Measurements from ENCODE around the gene C16orf74. TPM values are rescaled to one million over a fixed set of nuclear protein-coding genes. Genes with fewer than 3 reads are reported as not detected.

The C16orf74 gene
- total and polyA plus RNA-seq, 2 experiments from 2014 or later = 3.8 to 7.0 TPM

- Histone ChIP-seq H3K9me3 (ENCODE audit: low read depth) (no peaks in the 10 kb centered on the region), H3K4me2 (ENCODE audit: unreplicated experiment) (no peak overlapping the region), H3K9ac (no peak overlapping the region), H3K27ac (no peak overlapping the region), H3K36me3 (ENCODE audit: low read depth) (peaks cover 31% of the 10 kb centered on the region), H3K4me1 (ENCODE audit: insufficient read depth) (0 out of 2 replicates have a peak, but pooled peaks cover 3% of the 10 kb centered on the region), H3F3A (ENCODE audit: insufficient read depth) (no peaks in the 10 kb centered on the region), H2AFZ (no peak overlapping the region), H3K27me3 (replicated peaks; ENCODE audit: insufficient read depth) (no peaks in the 10 kb centered on the region), H3K79me2 (ENCODE audit: insufficient read depth) (peaks cover 42% of the 10 kb centered on the region), H4K20me1 (ENCODE audit: insufficient read depth) (no peaks in the 10 kb centered on the region; the same call in 1 of the 2 replicates), H3K4me3 (no peak overlapping the region), H3K9me2 (ENCODE audit: insufficient read depth) (no peaks in the 10 kb centered on the region)
- TF ChIP-seq EZH2phosphoT487 (IDR thresholded peaks at IDR 0.05; ENCODE audit: insufficient read depth, low read depth) (no peak), EZH2 (IDR thresholded peaks at IDR 0.05; ENCODE audit: insufficient read depth, poor library complexity, severe bottlenecking) (no peak)
- WGBS, 2 experiments (ENCODE audit: low coverage in 1 of 2, low lambda C conversion rate in 2 of 2, missing lambda C conversion rate in 2 of 2) = 61 to 70% methylated on average over 16 of the region's 16 CpGs
- in situ Hi-C loops (cut with MboI) = no loop called here
- DNase-seq = peak; percentile 65
Observed at GRCh38 chr16:85781695-85782370, 30.9 kb upstream of the C16orf74 start.

- DNase-seq = no peak
- no peaks in the 10 kb centered on the region for H3F3A ChIP-seq (ENCODE audit: insufficient read depth)
- H3K9ac ChIP-seq = no peak overlapping the region
- peaks cover 35% of the 10 kb centered on the region for H3K79me2 ChIP-seq (ENCODE audit: insufficient read depth)
- no peaks in the 10 kb centered on the region for H4K20me1 ChIP-seq (ENCODE audit: insufficient read depth)
- H3K9me3 ChIP-seq (ENCODE audit: low read depth) = no peaks in the 10 kb centered on the region
- no peak overlapping the region for H3K4me2 ChIP-seq (ENCODE audit: unreplicated experiment)
- H3K27me3 ChIP-seq (replicated peaks; ENCODE audit: insufficient read depth) = no peaks in the 10 kb centered on the region
- H3K36me3 ChIP-seq (ENCODE audit: low read depth) = peaks cover 29% of the 10 kb centered on the region
- H2AFZ ChIP-seq = no peak overlapping the region
- H3K4me1 ChIP-seq (ENCODE audit: insufficient read depth) = 0 out of 2 replicates have a peak, but pooled peaks cover 3% of the 10 kb centered on the region
- H3K4me3 ChIP-seq = no peak overlapping the region
- H3K9me2 ChIP-seq (ENCODE audit: insufficient read depth) = no peaks in the 10 kb centered on the region
- WGBS, 2 experiments (ENCODE audit: low coverage in 1 of 2, low lambda C conversion rate in 2 of 2, missing lambda C conversion rate in 2 of 2) = 86 to 87% methylated on average over 10 of the region's 10 CpGs
- TF ChIP-seq EZH2phosphoT487 (IDR thresholded peaks at IDR 0.05; ENCODE audit: insufficient read depth, low read depth) (no peak), EZH2 (IDR thresholded peaks at IDR 0.05; ENCODE audit: insufficient read depth, poor library complexity, severe bottlenecking) (no peak)
- no peak overlapping the region for H3K27ac ChIP-seq
- in situ Hi-C loops (cut with MboI) = no loop called here
Observed at GRCh38 chr16:85781156-85781555, 30.3 kb upstream of the C16orf74 start.

- Histone ChIP-seq H3K9me3 (ENCODE audit: low read depth) (no peaks in the 10 kb centered on the region), H3K4me2 (ENCODE audit: unreplicated experiment) (no peak overlapping the region), H3K36me3 (ENCODE audit: low read depth) (peaks cover 26% of the 10 kb centered on the region), H3K27ac (no peak overlapping the region), H3K4me3 (no peak overlapping the region), H3K9me2 (ENCODE audit: insufficient read depth) (no peaks in the 10 kb centered on the region), H2AFZ (no peak overlapping the region), H3K27me3 (replicated peaks; ENCODE audit: insufficient read depth) (no peaks in the 10 kb centered on the region), H4K20me1 (ENCODE audit: insufficient read depth) (no peaks in the 10 kb centered on the region), H3K79me2 (ENCODE audit: insufficient read depth) (peaks cover 28% of the 10 kb centered on the region), H3K9ac (no peak overlapping the region), H3F3A (ENCODE audit: insufficient read depth) (no peaks in the 10 kb centered on the region), H3K4me1 (ENCODE audit: insufficient read depth) (0 out of 2 replicates have a peak, but pooled peaks cover 3% of the 10 kb centered on the region)
- no peak for TF ChIP-seq EZH2phosphoT487 (IDR thresholded peaks at IDR 0.05; ENCODE audit: insufficient read depth, low read depth)
- no peak for TF ChIP-seq EZH2 (IDR thresholded peaks at IDR 0.05; ENCODE audit: insufficient read depth, poor library complexity, severe bottlenecking)
- 95 to 98% methylated on average over 21 to 26 of the region's 26 CpGs for WGBS, 2 experiments (ENCODE audit: low coverage in 1 of 2, low lambda C conversion rate in 2 of 2, missing lambda C conversion rate in 2 of 2)
- in situ Hi-C loops (cut with MboI) = no loop called here
- no peak for DNase-seq
Observed at GRCh38 chr16:85780281-85780680, 29.4 kb upstream of the C16orf74 start.

- H3K36me3 ChIP-seq (ENCODE audit: low read depth) = peaks cover 26% of the 10 kb centered on the region
- H3K27me3 ChIP-seq (replicated peaks; ENCODE audit: insufficient read depth) = no peaks in the 10 kb centered on the region
- H3K4me2 ChIP-seq (ENCODE audit: unreplicated experiment) = no peak overlapping the region
- no peaks in the 10 kb centered on the region for H3K9me2 ChIP-seq (ENCODE audit: insufficient read depth)
- H3K79me2 ChIP-seq (ENCODE audit: insufficient read depth) = peaks cover 21% of the 10 kb centered on the region
- H3K9ac ChIP-seq = no peak overlapping the region
- DNase-seq = no peak
- H3K9me3 ChIP-seq (ENCODE audit: low read depth) = no peaks in the 10 kb centered on the region
- H3F3A ChIP-seq (ENCODE audit: insufficient read depth) = no peaks in the 10 kb centered on the region
- no peak overlapping the region for H3K27ac ChIP-seq
- in situ Hi-C loops (cut with MboI) = no loop called here
- no peak overlapping the region for H2AFZ ChIP-seq
- H3K4me3 ChIP-seq = no peak overlapping the region
- H3K4me1 ChIP-seq (ENCODE audit: insufficient read depth) = 0 out of 2 replicates have a peak, but pooled peaks cover 3% of the 10 kb centered on the region
- H4K20me1 ChIP-seq (ENCODE audit: insufficient read depth) = no peaks in the 10 kb centered on the region
- TF ChIP-seq EZH2 (IDR thresholded peaks at IDR 0.05; ENCODE audit: insufficient read depth, poor library complexity, severe bottlenecking) = no peak
- no peak for TF ChIP-seq EZH2phosphoT487 (IDR thresholded peaks at IDR 0.05; ENCODE audit: insufficient read depth, low read depth)
- WGBS, 2 experiments (ENCODE audit: low coverage in 1 of 2, low lambda C conversion rate in 2 of 2, missing lambda C conversion rate in 2 of 2) = 94 to 95% methylated on average over 12 of the region's 12 CpGs
Observed at GRCh38 chr16:85778873-85779272, 28.0 kb upstream of the C16orf74 start.

Data from GM23248 (cell line).